ENCODE data around the gene ACTR2. TPM values are rescaled to one million over a fixed set of nuclear protein-coding genes. Genes with fewer than 3 reads are reported as not detected.
"Not testable (repeated sequence)": the region's sequence is repeated elsewhere in the genome, so short reads cannot be mapped to it uniquely, and the experiment has no call there.

The ACTR2 gene
- total and polyA plus RNA-seq, 4 donors: 62.3 to 189 (median 154) TPM

GRCh38 chr2:65221275-65221674 lies 6.4 kb upstream of the ACTR2 start:
- H3K27ac ChIP-seq (ENCODE audit: low read depth, low read length); H3K36me3 ChIP-seq (ENCODE audit: control insufficient read depth, insufficient read depth, low read length); H3K9me3 ChIP-seq (ENCODE audit: control insufficient read depth, insufficient read depth, low read length); H3K27me3 ChIP-seq (ENCODE audit: control insufficient read depth, insufficient read depth, low read length); H3K4me1 ChIP-seq (ENCODE audit: control insufficient read depth, insufficient read depth, low read length); H3K4me3 ChIP-seq (ENCODE audit: low read depth, low read length); DNase-seq (ENCODE audit: low read depth in 4 of 6, low spot score in 6 of 6): not testable (repeated sequence)
- 100% methylated on average over 1 of the region's 8 CpGs for WGBS (ENCODE audit: insufficient coverage)

- 0% methylated on average over 13 of the region's 13 CpGs for WGBS (ENCODE audit: insufficient coverage)
- peak overlapping the region; percentile 88 for H3K27ac ChIP-seq (ENCODE audit: low read depth, low read length)
These were observed 593 bp upstream of the ACTR2 start for GRCh38 chr2:65227020-65227455.

GRCh38 chr2:65228263-65228750 lies 676 bp downstream of the ACTR2 start:
- peak overlapping the region; percentile 88 for H3K27ac ChIP-seq (ENCODE audit: low read depth, low read length)
- no peaks in the 10 kb centered on the region for H3K27me3 ChIP-seq (ENCODE audit: control insufficient read depth, insufficient read depth, low read length)
- 2% methylated on average over 10 of the region's 16 CpGs for WGBS (ENCODE audit: insufficient coverage)
- peaks cover 10% of the 10 kb centered on the region for H3K4me1 ChIP-seq (ENCODE audit: control insufficient read depth, insufficient read depth, low read length)
- peak overlapping the region; percentile 96 for H3K4me3 ChIP-seq (ENCODE audit: low read depth, low read length)
- DNase-seq (ENCODE audit: low read depth in 4 of 6, low spot score in 6 of 6): peak in 5 of 6 donors; percentile 13 to 66 (median 35)
- H3K9me3 ChIP-seq (ENCODE audit: control insufficient read depth, insufficient read depth, low read length): no peaks in the 10 kb centered on the region
- H3K36me3 ChIP-seq (ENCODE audit: control insufficient read depth, insufficient read depth, low read length): peaks cover 3% of the 10 kb centered on the region

More at GRCh38 chr2:65227020-65227455, 593 bp upstream of the ACTR2 start:
- no peaks in the 10 kb centered on the region for H3K27me3 ChIP-seq (ENCODE audit: control insufficient read depth, insufficient read depth, low read length)
- DNase-seq (ENCODE audit: low read depth in 4 of 6, low spot score in 6 of 6): peak in 1 of 6 donors; percentile 52
- peaks cover 10% of the 10 kb centered on the region for H3K4me1 ChIP-seq (ENCODE audit: control insufficient read depth, insufficient read depth, low read length)
- peaks cover 3% of the 10 kb centered on the region for H3K36me3 ChIP-seq (ENCODE audit: control insufficient read depth, insufficient read depth, low read length)
- peak overlapping the region; percentile 96 for H3K4me3 ChIP-seq (ENCODE audit: low read depth, low read length)
- H3K9me3 ChIP-seq (ENCODE audit: control insufficient read depth, insufficient read depth, low read length): no peaks in the 10 kb centered on the region

DNA sequence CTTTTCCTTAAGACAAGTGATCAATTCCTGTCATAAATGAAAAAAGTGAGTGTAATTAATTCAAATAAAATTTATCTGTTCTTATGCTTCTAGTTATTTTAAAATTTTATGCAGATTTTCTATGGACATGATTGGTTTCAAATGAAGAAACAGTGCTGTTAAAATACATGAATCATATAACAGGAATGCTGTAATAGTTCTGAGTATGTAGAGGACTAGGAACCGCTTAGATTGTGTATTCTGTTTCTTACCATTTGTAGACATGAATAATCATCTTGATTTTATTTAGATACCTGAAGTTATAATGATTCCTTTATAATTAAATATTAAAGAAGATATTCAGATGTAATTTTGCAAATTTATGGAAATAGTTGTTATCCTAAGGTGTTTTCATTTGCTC lies 3.5 kb downstream of the ACTR2 start:
- Histone ChIP-seq H3K9me3 (ENCODE audit: control insufficient read depth, insufficient read depth, low read length) (no peaks in the 10 kb centered on the region), H3K4me3 (ENCODE audit: low read depth, low read length) (no peak overlapping the region), H3K4me1 (ENCODE audit: control insufficient read depth, insufficient read depth, low read length) (peaks cover 10% of the 10 kb centered on the region), H3K27ac (ENCODE audit: low read depth, low read length) (no peak overlapping the region), H3K27me3 (ENCODE audit: control insufficient read depth, insufficient read depth, low read length) (no peaks in the 10 kb centered on the region), H3K36me3 (ENCODE audit: control insufficient read depth, insufficient read depth, low read length) (peaks cover 8% of the 10 kb centered on the region)
- WGBS (ENCODE audit: insufficient coverage): no CpG with 5 or more reads among the region's 1 CpG
- DNase-seq (ENCODE audit: low read depth in 4 of 6, low spot score in 6 of 6): no peak

GRCh38 chr2:65231892-65232477 lies 4.4 kb downstream of the ACTR2 start:
- peaks cover 8% of the 10 kb centered on the region for H3K36me3 ChIP-seq (ENCODE audit: control insufficient read depth, insufficient read depth, low read length)
- H3K9me3 ChIP-seq (ENCODE audit: control insufficient read depth, insufficient read depth, low read length): no peaks in the 10 kb centered on the region
- no peak for DNase-seq (ENCODE audit: low read depth in 4 of 6, low spot score in 6 of 6)
- H3K4me1 ChIP-seq (ENCODE audit: control insufficient read depth, insufficient read depth, low read length): peaks cover 10% of the 10 kb centered on the region
- H3K27ac ChIP-seq (ENCODE audit: low read depth, low read length): no peak overlapping the region
- H3K4me3 ChIP-seq (ENCODE audit: low read depth, low read length): no peak overlapping the region
- 85% methylated on average over 5 of the region's 8 CpGs for WGBS (ENCODE audit: insufficient coverage)
- no peaks in the 10 kb centered on the region for H3K27me3 ChIP-seq (ENCODE audit: control insufficient read depth, insufficient read depth, low read length)

GRCh38 chr2:65232636-65233035 lies 5.0 kb downstream of the ACTR2 start:
- Histone ChIP-seq H3K27me3 (ENCODE audit: control insufficient read depth, insufficient read depth, low read length) (no peaks in the 10 kb centered on the region), H3K4me3 (ENCODE audit: low read depth, low read length) (no peak overlapping the region), H3K36me3 (ENCODE audit: control insufficient read depth, insufficient read depth, low read length) (peaks cover 8% of the 10 kb centered on the region), H3K27ac (ENCODE audit: low read depth, low read length) (no peak overlapping the region), H3K4me1 (ENCODE audit: control insufficient read depth, insufficient read depth, low read length) (peaks cover 10% of the 10 kb centered on the region), H3K9me3 (ENCODE audit: control insufficient read depth, insufficient read depth, low read length) (no peaks in the 10 kb centered on the region)
- WGBS (ENCODE audit: insufficient coverage): no CpG with 5 or more reads among the region's 2 CpGs
- DNase-seq (ENCODE audit: low read depth in 4 of 6, low spot score in 6 of 6): no peak

DNA sequence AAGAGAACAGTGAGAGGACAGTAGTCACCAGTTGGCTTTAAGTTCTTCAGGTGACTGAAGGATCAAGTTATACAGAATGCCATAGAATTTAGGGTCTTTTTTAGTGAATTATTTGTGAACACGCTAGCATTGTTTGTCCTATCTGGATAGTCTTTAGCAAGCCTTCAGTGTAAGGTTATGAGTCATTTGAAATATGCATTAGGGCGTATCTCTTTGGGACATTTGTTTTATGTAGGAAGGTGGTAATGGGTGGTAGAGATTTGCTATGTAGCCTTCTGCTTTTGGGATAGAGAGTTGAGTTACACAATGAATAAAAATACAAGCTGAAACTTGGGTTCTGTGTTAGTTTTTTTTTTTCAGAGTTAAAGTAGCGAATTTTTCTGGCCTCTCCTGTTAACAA lies 13.0 kb downstream of the ACTR2 start:
- WGBS (ENCODE audit: insufficient coverage): 100% methylated on average over 1 of the region's 3 CpGs
- H3K9me3 ChIP-seq (ENCODE audit: control insufficient read depth, insufficient read depth, low read length): no peaks in the 10 kb centered on the region
- DNase-seq (ENCODE audit: low read depth in 4 of 6, low spot score in 6 of 6): no peak
- no peaks in the 10 kb centered on the region for H3K27me3 ChIP-seq (ENCODE audit: control insufficient read depth, insufficient read depth, low read length)
- peaks cover 5% of the 10 kb centered on the region for H3K36me3 ChIP-seq (ENCODE audit: control insufficient read depth, insufficient read depth, low read length)
- no peak overlapping the region for H3K27ac ChIP-seq (ENCODE audit: low read depth, low read length)
- no peak overlapping the region for H3K4me3 ChIP-seq (ENCODE audit: low read depth, low read length)
- H3K4me1 ChIP-seq (ENCODE audit: control insufficient read depth, insufficient read depth, low read length): no peaks in the 10 kb centered on the region

DNA sequence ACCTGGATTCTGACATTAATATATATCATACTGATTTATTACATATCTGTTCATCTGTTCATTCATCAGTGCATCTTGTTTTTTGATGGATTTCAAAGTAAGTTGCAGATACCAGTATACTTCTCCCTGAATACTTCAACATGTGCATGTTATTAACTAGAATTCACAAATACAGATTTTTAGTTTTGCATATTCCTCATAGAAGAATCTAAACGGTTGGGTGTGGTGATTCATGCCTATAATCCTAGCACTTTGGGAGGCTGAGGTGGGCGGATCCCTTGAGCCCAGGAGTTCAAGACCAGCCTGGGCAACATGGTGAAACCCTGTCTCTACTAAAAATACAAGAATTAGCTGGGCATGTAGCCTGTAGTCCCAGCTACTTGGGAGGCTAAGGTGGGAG lies 16.8 kb downstream of the ACTR2 start:
- 100% methylated on average over 1 of the region's 2 CpGs for WGBS (ENCODE audit: insufficient coverage)
- not testable (repeated sequence) for H3K4me1 ChIP-seq (ENCODE audit: control insufficient read depth, insufficient read depth, low read length); H3K36me3 ChIP-seq (ENCODE audit: control insufficient read depth, insufficient read depth, low read length); H3K4me3 ChIP-seq (ENCODE audit: low read depth, low read length); H3K27ac ChIP-seq (ENCODE audit: low read depth, low read length); DNase-seq (ENCODE audit: low read depth in 4 of 6, low spot score in 6 of 6); H3K9me3 ChIP-seq (ENCODE audit: control insufficient read depth, insufficient read depth, low read length); H3K27me3 ChIP-seq (ENCODE audit: control insufficient read depth, insufficient read depth, low read length)

DNA sequence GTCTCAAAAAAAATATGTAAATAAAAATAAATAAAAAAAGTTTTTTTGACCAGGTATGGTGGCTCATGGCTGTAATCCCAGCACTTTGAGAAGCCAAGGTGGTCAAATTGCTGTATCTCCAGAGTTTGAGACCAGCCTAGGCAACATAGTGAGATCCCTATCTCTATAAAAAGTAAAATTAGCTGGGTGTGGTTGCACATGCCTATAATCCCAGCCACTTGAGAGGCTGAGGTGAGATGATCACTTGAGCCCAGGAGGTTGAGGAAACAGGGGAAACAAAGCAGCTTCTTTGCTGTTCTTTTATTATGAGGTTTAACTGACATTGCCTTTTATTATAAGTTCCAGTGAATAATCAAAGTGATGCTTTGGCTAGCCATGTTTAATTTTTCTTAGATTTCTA lies 25.0 kb downstream of the ACTR2 start:
- Histone ChIP-seq H3K4me1 (ENCODE audit: control insufficient read depth, insufficient read depth, low read length) (no peaks in the 10 kb centered on the region), H3K36me3 (ENCODE audit: control insufficient read depth, insufficient read depth, low read length) (no peaks in the 10 kb centered on the region), H3K27ac (ENCODE audit: low read depth, low read length) (no peak overlapping the region)

DNA sequence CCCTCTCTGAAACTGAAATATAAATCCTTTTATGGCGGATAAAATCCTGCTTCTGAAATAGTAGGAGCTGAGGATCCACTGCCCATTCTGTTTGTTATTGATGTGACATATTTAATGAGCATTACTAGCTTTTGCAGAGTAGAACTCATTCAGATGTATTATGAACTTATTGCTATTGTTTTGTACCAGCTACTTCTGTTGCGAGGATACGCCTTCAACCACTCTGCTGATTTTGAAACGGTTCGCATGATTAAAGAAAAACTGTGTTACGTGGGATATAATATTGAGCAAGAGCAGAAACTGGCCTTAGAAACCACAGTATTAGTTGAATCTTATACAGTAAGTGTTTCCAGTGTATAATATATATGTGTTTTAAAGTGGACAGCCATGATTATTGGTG lies 27.7 kb downstream of the ACTR2 start:
- no peak for DNase-seq (ENCODE audit: low read depth in 4 of 6, low spot score in 6 of 6)
- 95% methylated on average over 5 of the region's 6 CpGs for WGBS (ENCODE audit: insufficient coverage)
- peaks cover 8% of the 10 kb centered on the region for H3K36me3 ChIP-seq (ENCODE audit: control insufficient read depth, insufficient read depth, low read length)
- no peaks in the 10 kb centered on the region for H3K4me1 ChIP-seq (ENCODE audit: control insufficient read depth, insufficient read depth, low read length)
- H3K4me3 ChIP-seq (ENCODE audit: low read depth, low read length): no peak overlapping the region
- H3K9me3 ChIP-seq (ENCODE audit: control insufficient read depth, insufficient read depth, low read length): no peaks in the 10 kb centered on the region
- no peaks in the 10 kb centered on the region for H3K27me3 ChIP-seq (ENCODE audit: control insufficient read depth, insufficient read depth, low read length)
- no peak overlapping the region for H3K27ac ChIP-seq (ENCODE audit: low read depth, low read length)

More for the DNA sequence above, 25.0 kb downstream of the ACTR2 start:
- Histone ChIP-seq H3K4me3 (ENCODE audit: low read depth, low read length) (no peak overlapping the region), H3K9me3 (ENCODE audit: control insufficient read depth, insufficient read depth, low read length) (no peaks in the 10 kb centered on the region), H3K27me3 (ENCODE audit: control insufficient read depth, insufficient read depth, low read length) (no peaks in the 10 kb centered on the region)
- no peak for DNase-seq (ENCODE audit: low read depth in 4 of 6, low spot score in 6 of 6)

All from spinal cord (tissue), 10 donors.